Activated CD8-positive, alpha-beta memory T cell treated with anti-CD3 and anti-CD28 coated beads for 24 hours (primary cell): ENCODE measurements around the gene HIPK4.
"Not testable (repeated sequence)": the region's sequence is repeated elsewhere in the genome, so short reads cannot be mapped to it uniquely, and the experiment has no call there.

ENCODE experiments used
- DNase-seq: peaks from one replicate; pipeline ENCODE4 v3.0.0-alpha.2; 2020

Gene HIPK4

GRCh38 chr19:40416918-40417642 is 27.1 kb upstream of the HIPK4 start:
- DNase-seq: no peak

GRCh38 chr19:40415768-40416167 is 25.8 kb upstream of the HIPK4 start:
- no peak for DNase-seq

GRCh38 chr19:40414542-40415535 is 24.9 kb upstream of the HIPK4 start:
- no peak for DNase-seq

GRCh38 chr19:40413291-40413845 is 23.4 kb upstream of the HIPK4 start, which contains the start of gene PRX:
PRX (minus strand) TSS chr19:40413378; CDS start chr19:40407932, 5,446 bp downstream.
- no peak for DNase-seq

GRCh38 chr19:40412866-40413265 is 22.9 kb upstream of the HIPK4 start:
- no peak for DNase-seq

GRCh38 chr19:40411958-40412499 is 22.0 kb upstream of the HIPK4 start:
- DNase-seq: no peak

GRCh38 chr19:40411125-40411842 is 21.3 kb upstream of the HIPK4 start:
- DNase-seq: no peak

GRCh38 chr19:40410030-40410389 is 20.0 kb upstream of the HIPK4 start:
- DNase-seq: no peak

- DNase-seq: not testable (repeated sequence)
Observed at GRCh38 chr19:40408598-40408925, 18.6 kb upstream of the HIPK4 start.

GRCh38 chr19:40407714-40408597 is 18.0 kb upstream of the HIPK4 start:
- DNase-seq: no peak

GRCh38 chr19:40403262-40403984 is 13.4 kb upstream of the HIPK4 start:
- DNase-seq: peak; percentile 88

GRCh38 chr19:40400559-40400958 is 10.6 kb upstream of the HIPK4 start:
- no peak for DNase-seq

- peak; percentile 71 for DNase-seq
Observed at GRCh38 chr19:40398417-40399131, 8.6 kb upstream of the HIPK4 start.

GRCh38 chr19:40397568-40397906 is 7.6 kb upstream of the HIPK4 start:
- DNase-seq: no peak

GRCh38 chr19:40396886-40397567 is 7.0 kb upstream of the HIPK4 start:
- DNase-seq: no peak

GRCh38 chr19:40395956-40396355 is 6.0 kb upstream of the HIPK4 start:
- DNase-seq: no peak

GRCh38 chr19:40394816-40395210 is 4.8 kb upstream of the HIPK4 start:
- no peak for DNase-seq

GRCh38 chr19:40393894-40394815 is 4.2 kb upstream of the HIPK4 start:
- no peak for DNase-seq
